ENCODE measurements around the gene BAZ2B. TPM values are rescaled to one million over a fixed set of nuclear protein-coding genes. Genes with fewer than 3 reads are reported as not detected.
"Not testable (repeated sequence)": the region's sequence is repeated elsewhere in the genome, so short reads cannot be mapped to it uniquely, and the experiment has no call there.

BAZ2B gene
- total and polyA plus RNA-seq, 3 experiments from 2014 or later, result 13.3 to 27.0 (median 15.7) TPM

DNA sequence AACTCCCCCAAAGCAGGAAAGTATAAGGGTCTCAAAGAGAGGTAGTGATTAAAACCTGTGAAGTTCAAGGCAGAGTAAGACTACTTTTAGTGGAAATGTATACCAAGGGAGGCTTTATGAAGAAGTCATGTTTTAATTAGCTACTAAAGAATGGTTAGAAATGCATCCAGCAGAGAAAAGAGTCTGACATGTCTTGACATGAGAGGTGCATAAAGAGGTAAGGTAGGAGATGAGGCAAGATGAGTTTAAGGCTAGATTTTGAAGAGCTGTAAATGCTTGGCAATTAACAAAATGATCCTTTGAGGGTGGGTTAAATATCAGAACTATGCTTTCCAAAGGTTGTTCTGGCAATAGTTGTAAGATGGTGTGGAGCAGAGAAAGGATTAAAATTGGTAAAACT, 241.1 kb downstream of the BAZ2B start:
- Mint-ChIP-seq H3K9me3 (no peaks in the 10 kb centered on the region), H3K27me3 (no peaks in the 10 kb centered on the region), H3K36me3 (peaks cover 18 to 43% (median 22%) of the 10 kb centered on the region in 3 donors), H3K4me3 (no peak overlapping the region), H3K27ac (peak overlapping the region in 2 of 8 donors; percentile 3 to 7), H3K4me1 (no peaks in the 10 kb centered on the region)
- Histone ChIP-seq H3K4me3 (ENCODE audit: low read length) (no peak overlapping the region), H3K9me3 (ENCODE audit: low read length) (no peaks in the 10 kb centered on the region), H3K27ac (ENCODE audit: low read depth, low read length) (no peak overlapping the region), H3K27me3 (ENCODE audit: insufficient read depth, low read length, poor library complexity, severe bottlenecking) (no peaks in the 10 kb centered on the region), H3K4me1 (ENCODE audit: insufficient read depth, low read length) (no peaks in the 10 kb centered on the region), H3K36me3 (ENCODE audit: insufficient read depth, low read length) (peaks cover 5% of the 10 kb centered on the region)
- ChIA-PET CTCF (no interaction called here), POLR2A (no interaction called here)
- no peak for DNase-seq

DNA sequence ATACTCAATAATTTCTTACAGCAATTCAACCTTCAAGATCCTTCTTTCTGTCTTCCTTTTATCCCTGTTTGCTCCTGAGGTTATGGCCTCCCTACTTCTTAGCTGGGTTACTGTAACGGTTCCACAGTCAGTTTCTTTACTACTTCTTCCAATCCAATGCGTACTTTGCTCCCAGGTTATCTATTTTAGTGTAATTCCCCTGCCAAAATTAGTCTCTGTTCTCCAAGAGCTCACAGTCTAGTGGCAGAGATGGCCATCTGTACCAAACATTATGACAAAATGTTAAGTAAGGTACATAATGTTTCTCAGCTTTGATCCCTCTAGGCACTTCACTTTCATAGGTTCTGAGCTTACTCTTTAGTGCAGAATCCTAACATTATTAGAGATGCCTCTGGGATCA, 244.8 kb downstream of the BAZ2B start:
- peaks cover 24 to 59% (median 32%) of the 10 kb centered on the region in 3 donors for H3K36me3 Mint-ChIP-seq
- Histone ChIP-seq H3K27me3 (ENCODE audit: insufficient read depth, low read length, poor library complexity, severe bottlenecking) (no peaks in the 10 kb centered on the region), H3K4me3 (ENCODE audit: low read length) (no peak overlapping the region), H3K27ac (ENCODE audit: low read depth, low read length) (no peak overlapping the region), H3K36me3 (ENCODE audit: insufficient read depth, low read length) (peaks cover 5% of the 10 kb centered on the region), H3K4me1 (ENCODE audit: insufficient read depth, low read length) (no peaks in the 10 kb centered on the region), H3K9me3 (ENCODE audit: low read length) (no peaks in the 10 kb centered on the region)
- no peak overlapping the region for H3K4me3 Mint-ChIP-seq
- H3K9me3 Mint-ChIP-seq, result no peaks in the 10 kb centered on the region
- no peak overlapping the region for H3K27ac Mint-ChIP-seq
- ChIA-PET CTCF (no interaction called here), POLR2A (no interaction called here)
- no peaks in the 10 kb centered on the region for H3K4me1 Mint-ChIP-seq
- no peaks in the 10 kb centered on the region for H3K27me3 Mint-ChIP-seq
- no peak for DNase-seq

DNA sequence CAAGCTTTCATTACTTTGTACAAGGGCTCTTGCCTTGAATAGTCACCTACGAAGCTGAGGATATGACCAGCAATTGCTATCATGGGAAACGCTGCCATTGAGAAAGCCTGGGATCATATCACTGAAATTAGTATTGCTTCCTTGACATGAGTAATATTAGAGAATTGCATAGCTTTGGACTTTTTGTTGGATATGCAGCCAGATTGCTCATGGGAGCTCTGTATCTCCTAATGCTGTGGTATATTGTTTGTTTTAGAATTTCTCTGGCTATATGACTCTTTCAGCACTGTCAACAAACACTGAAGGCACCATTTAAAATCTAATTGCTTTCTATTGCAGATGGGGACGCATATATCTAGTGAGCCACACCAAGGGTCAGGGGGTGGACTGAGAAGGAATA, 249.8 kb downstream of the BAZ2B start:
- Mint-ChIP-seq H3K9me3 (peaks cover 0 to 7% (median 2%) of the 10 kb centered on the region in 5 donors), H3K27me3 (no peaks in the 10 kb centered on the region), H3K4me1 (no peaks in the 10 kb centered on the region), H3K27ac (no peak overlapping the region), H3K36me3 (peaks cover 36 to 77% (median 44%) of the 10 kb centered on the region in 3 donors), H3K4me3 (no peak overlapping the region)
- Histone ChIP-seq H3K4me3 (ENCODE audit: low read length) (no peak overlapping the region), H3K9me3 (ENCODE audit: low read length) (no peaks in the 10 kb centered on the region), H3K27me3 (ENCODE audit: insufficient read depth, low read length, poor library complexity, severe bottlenecking) (no peaks in the 10 kb centered on the region), H3K4me1 (ENCODE audit: insufficient read depth, low read length) (no peaks in the 10 kb centered on the region), H3K27ac (ENCODE audit: low read depth, low read length) (no peak overlapping the region), H3K36me3 (ENCODE audit: insufficient read depth, low read length) (no peaks in the 10 kb centered on the region)
- ChIA-PET POLR2A (no interaction called here), CTCF (no interaction called here)
- no peak for DNase-seq

DNA sequence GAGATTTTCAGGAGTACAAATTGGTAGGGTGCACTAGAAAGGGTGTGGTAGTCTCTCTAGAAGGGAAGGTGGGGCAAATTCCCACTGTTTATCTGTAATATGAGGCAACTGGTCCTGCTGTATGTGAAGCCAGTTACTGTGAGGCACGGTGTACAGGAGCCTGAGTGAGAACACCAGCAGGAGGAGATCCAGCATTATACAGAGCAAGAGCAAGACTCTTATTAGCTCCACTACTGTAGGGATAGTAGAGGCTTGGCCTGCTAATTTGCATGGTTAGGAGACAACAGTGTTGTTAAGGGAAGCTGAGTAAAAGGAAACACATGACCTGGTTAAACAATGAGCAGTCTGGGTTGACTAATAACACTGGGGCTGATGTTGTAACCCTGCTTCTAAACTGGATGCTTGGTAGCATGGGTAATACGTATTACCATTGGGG, 253.5 kb downstream of the BAZ2B start:
- DNase-seq, result no peak
- POLR2A ChIA-PET, result no interaction called here
- H3K9me3 ChIP-seq (ENCODE audit: low read length), result no peaks in the 10 kb centered on the region
- H3K4me3 ChIP-seq (ENCODE audit: low read length), result no peak overlapping the region
- no peaks in the 10 kb centered on the region for H3K36me3 ChIP-seq (ENCODE audit: insufficient read depth, low read length)
- CTCF ChIA-PET, result no interaction called here
- H3K27me3 ChIP-seq (ENCODE audit: insufficient read depth, low read length, poor library complexity, severe bottlenecking), result no peaks in the 10 kb centered on the region
- Mint-ChIP-seq H3K27me3 (no peaks in the 10 kb centered on the region), H3K9me3 (peaks cover 0 to 7% (median 5%) of the 10 kb centered on the region in 5 donors), H3K4me1 (peaks cover 6 to 19% (median 12%) of the 10 kb centered on the region in 3 donors), H3K36me3 (peaks cover 33 to 74% (median 43%) of the 10 kb centered on the region in 3 donors), H3K27ac (peak overlapping the region in 1 of 8 donors; percentile 49), H3K4me3 (no peak overlapping the region)
- H3K27ac ChIP-seq (ENCODE audit: low read depth, low read length), result no peak overlapping the region
- H3K4me1 ChIP-seq (ENCODE audit: insufficient read depth, low read length), result no peaks in the 10 kb centered on the region

DNA sequence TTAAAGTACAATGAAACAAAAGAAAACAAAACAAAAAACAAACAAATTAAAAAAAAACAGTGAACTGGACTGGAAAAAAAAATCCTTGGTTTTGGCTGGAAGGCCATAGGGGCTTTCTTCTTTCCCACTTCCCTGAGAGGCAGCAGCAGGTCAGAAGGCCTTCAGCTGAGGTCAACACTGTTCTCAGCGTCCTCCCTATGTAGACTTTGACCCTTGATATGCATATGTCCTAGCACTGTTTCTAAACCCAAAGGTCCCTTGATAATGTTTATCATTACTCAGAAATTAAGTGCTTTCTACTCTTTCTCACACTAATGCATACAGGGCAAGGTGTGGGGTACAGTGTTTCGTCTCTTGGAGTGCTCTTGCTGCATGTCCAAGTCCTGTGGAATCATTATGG, 254.3 kb downstream of the BAZ2B start:
- Histone ChIP-seq H3K36me3 (ENCODE audit: insufficient read depth, low read length) (no peaks in the 10 kb centered on the region), H3K27me3 (ENCODE audit: insufficient read depth, low read length, poor library complexity, severe bottlenecking) (no peaks in the 10 kb centered on the region), H3K4me1 (ENCODE audit: insufficient read depth, low read length) (no peaks in the 10 kb centered on the region), H3K4me3 (ENCODE audit: low read length) (no peak overlapping the region), H3K9me3 (ENCODE audit: low read length) (no peaks in the 10 kb centered on the region), H3K27ac (ENCODE audit: low read depth, low read length) (no peak overlapping the region)
- Mint-ChIP-seq H3K4me3 (no peak overlapping the region), H3K27me3 (no peaks in the 10 kb centered on the region), H3K27ac (peak overlapping the region in 1 of 8 donors; percentile 16), H3K4me1 (peaks cover 6 to 21% (median 12%) of the 10 kb centered on the region in 3 donors), H3K9me3 (peaks cover 0 to 7% (median 5%) of the 10 kb centered on the region in 5 donors), H3K36me3 (peaks cover 36 to 78% (median 43%) of the 10 kb centered on the region in 3 donors)
- ChIA-PET POLR2A (no interaction called here), CTCF (no interaction called here)
- no peak for DNase-seq

DNA sequence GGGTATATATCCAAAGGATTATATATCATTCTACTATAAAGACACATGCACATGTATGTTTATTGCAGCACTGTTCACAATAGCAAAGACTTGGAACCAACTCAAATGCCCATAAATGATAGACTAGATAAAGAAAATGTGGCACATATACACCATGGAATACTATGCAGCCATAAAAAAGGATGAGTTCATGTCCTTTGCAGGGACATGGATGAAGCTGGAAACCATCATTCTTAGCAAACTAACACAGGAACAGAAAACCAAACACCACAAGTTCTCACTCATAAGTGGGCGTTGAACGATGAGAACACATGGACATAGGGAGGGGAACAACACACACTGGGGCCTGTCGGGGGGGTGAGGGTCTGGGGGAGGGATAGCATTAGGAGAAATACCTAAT, 254.7 kb downstream of the BAZ2B start:
- H3K4me3 Mint-ChIP-seq; H3K9me3 ChIP-seq (ENCODE audit: low read length); H3K4me1 ChIP-seq (ENCODE audit: insufficient read depth, low read length); H3K36me3 ChIP-seq (ENCODE audit: insufficient read depth, low read length); H3K4me3 ChIP-seq (ENCODE audit: low read length); DNase-seq; H3K27me3 ChIP-seq (ENCODE audit: insufficient read depth, low read length, poor library complexity, severe bottlenecking); H3K27me3 Mint-ChIP-seq; H3K27ac ChIP-seq (ENCODE audit: low read depth, low read length); CTCF ChIA-PET; POLR2A ChIA-PET; H3K9me3 Mint-ChIP-seq; H3K27ac Mint-ChIP-seq: not testable (repeated sequence)
- Mint-ChIP-seq H3K36me3 (peaks cover 40 to 79% (median 43%) of the 10 kb centered on the region in 3 donors), H3K4me1 (peaks cover 6 to 21% (median 12%) of the 10 kb centered on the region in 3 donors)

DNA sequence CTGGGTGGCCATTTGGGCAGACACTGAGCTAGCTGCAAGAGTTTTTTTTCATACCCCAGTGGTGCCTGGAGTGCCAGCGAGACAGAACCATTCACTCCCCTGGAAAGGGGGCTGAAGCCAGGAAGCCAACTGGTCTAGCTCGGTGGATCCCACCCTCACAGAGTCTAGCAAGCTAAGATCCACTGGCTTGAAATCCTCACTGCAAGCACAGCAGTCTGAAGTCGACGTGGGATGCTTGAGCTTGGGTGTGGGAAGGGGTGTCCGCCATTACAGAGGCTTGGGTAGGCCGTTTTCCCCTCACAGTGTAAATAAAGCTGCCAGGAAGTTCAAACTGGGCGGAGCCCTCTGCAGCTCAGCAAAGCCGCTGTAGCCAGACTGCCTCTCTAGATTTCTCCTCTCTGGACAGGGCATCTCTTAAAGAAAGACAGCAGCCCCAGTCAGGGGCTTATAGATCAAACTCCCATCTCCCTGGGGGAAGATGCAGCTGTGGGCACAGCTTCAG, 260.2 kb downstream of the BAZ2B start:
- CTCF ChIA-PET, result no interaction called here
- H3K4me3 ChIP-seq (ENCODE audit: low read length), result no peak overlapping the region
- Mint-ChIP-seq H3K4me3 (no peak overlapping the region), H3K4me1 (peaks cover 6 to 21% (median 12%) of the 10 kb centered on the region in 3 donors), H3K27me3 (no peaks in the 10 kb centered on the region), H3K36me3 (peaks cover 19 to 52% (median 21%) of the 10 kb centered on the region in 3 donors), H3K9me3 (peaks cover 0 to 2% (median 0%) of the 10 kb centered on the region in 5 donors), H3K27ac (no peak overlapping the region)
- no peaks in the 10 kb centered on the region for H3K36me3 ChIP-seq (ENCODE audit: insufficient read depth, low read length)
- H3K27ac ChIP-seq (ENCODE audit: low read depth, low read length), result no peak overlapping the region
- no peaks in the 10 kb centered on the region for H3K9me3 ChIP-seq (ENCODE audit: low read length)
- H3K27me3 ChIP-seq (ENCODE audit: insufficient read depth, low read length, poor library complexity, severe bottlenecking), result no peaks in the 10 kb centered on the region
- POLR2A ChIA-PET, result no interaction called here
- DNase-seq, result no peak
- no peaks in the 10 kb centered on the region for H3K4me1 ChIP-seq (ENCODE audit: insufficient read depth, low read length)

DNA sequence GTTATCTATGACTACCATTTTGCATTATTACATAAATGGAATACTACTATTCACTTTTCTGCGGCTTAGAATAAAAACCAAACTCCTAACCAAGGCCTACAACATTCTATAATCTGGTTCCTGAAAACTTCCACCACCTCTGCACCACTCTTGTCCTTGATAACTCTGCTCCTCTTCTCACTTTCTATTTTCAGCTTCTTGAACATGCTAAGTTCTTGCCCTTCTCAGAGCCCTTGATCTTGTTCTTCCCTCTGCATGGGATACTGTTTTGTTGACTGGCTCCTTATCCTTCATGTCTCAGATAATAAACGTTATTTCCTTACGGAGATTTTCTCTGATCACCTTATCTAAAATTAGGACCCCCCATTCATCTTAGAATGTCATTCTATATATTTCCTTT, 264.4 kb downstream of the BAZ2B start:
- Histone ChIP-seq H3K4me3 (ENCODE audit: low read length) (no peak overlapping the region), H3K27ac (ENCODE audit: low read depth, low read length) (no peak overlapping the region), H3K27me3 (ENCODE audit: insufficient read depth, low read length, poor library complexity, severe bottlenecking) (no peaks in the 10 kb centered on the region), H3K9me3 (ENCODE audit: low read length) (no peaks in the 10 kb centered on the region), H3K4me1 (ENCODE audit: insufficient read depth, low read length) (no peaks in the 10 kb centered on the region), H3K36me3 (ENCODE audit: insufficient read depth, low read length) (no peaks in the 10 kb centered on the region)
- Mint-ChIP-seq H3K4me3 (no peak overlapping the region), H3K9me3 (no peaks in the 10 kb centered on the region), H3K4me1 (no peaks in the 10 kb centered on the region), H3K36me3 (peaks cover 0 to 55% (median 26%) of the 10 kb centered on the region in 3 donors), H3K27me3 (no peaks in the 10 kb centered on the region), H3K27ac (no peak overlapping the region)
- no peak for DNase-seq
- ChIA-PET CTCF (no interaction called here), POLR2A (no interaction called here)

Measured in CD8-positive, alpha-beta memory T cell (primary cell).